Activated CD4-positive, alpha-beta T cell treated with anti-CD3 and anti-CD28 coated beads for 24 hours (primary cell): ENCODE measurements around the gene NT5C3B.
"Not testable (repeated sequence)": the region's sequence is repeated elsewhere in the genome, so short reads cannot be mapped to it uniquely, and the experiment has no call there.

ENCODE experiments used
- DNase-seq, 2 donors: peaks; one replicate each; pipeline ENCODE4 v3.0.0-alpha.2; 2020; ENCODE audit warnings: low read depth in 2 of 2

The NT5C3B gene

GRCh38 chr17:41784207-41784744, 51.8 kb downstream of the NT5C3B start:
- no peak for DNase-seq

- DNase-seq, result no peak
Observed at GRCh38 chr17:41782142-41782541, 53.9 kb downstream of the NT5C3B start.

GRCh38 chr17:41781404-41782110, 54.5 kb downstream of the NT5C3B start:
- DNase-seq, result no peak

GRCh38 chr17:41779954-41780353, 56.1 kb downstream of the NT5C3B start:
- no peak for DNase-seq

GRCh38 chr17:41777574-41778188, 58.4 kb downstream of the NT5C3B start:
- no peak for DNase-seq

- no peak for DNase-seq
Observed at GRCh38 chr17:41777157-41777573, 58.9 kb downstream of the NT5C3B start.

- DNase-seq, result not testable (repeated sequence)
Observed at GRCh38 chr17:41776262-41776900, 59.7 kb downstream of the NT5C3B start.

- no peak for DNase-seq
Observed at GRCh38 chr17:41775394-41776226, 60.4 kb downstream of the NT5C3B start.
